Osteoblast (primary cell): ENCODE results near the gene YKT6. TPM values are rescaled to one million over a fixed set of nuclear protein-coding genes. Genes with fewer than 3 reads are reported as not detected.

ENCODE experiments used
- DNase-seq: peaks from one replicate; pipeline ENCODE4 v3.0.0; 2011; ENCODE audit warnings: low spot score, mixed read lengths; ENCODE audit not compliant: insufficient read length; ENCODE audit errors: missing footprints
- H2AFZ ChIP-seq: 2 replicates; pipeline ENCODE4 v1.6.0; 2011; ENCODE audit warnings: mild to moderate bottlenecking, low read length
- H3K27ac ChIP-seq: 2 replicates; pipeline ENCODE4 v1.5.1; 2011; ENCODE audit warnings: mild to moderate bottlenecking, low read depth, low read length, moderate library complexity
- H3K27me3 ChIP-seq: 2 replicates; pipeline ENCODE4 v1.6.0; 2012; ENCODE audit warnings: mild to moderate bottlenecking, control low read depth, inconsistent platforms, low read length, moderate library complexity; ENCODE audit not compliant: insufficient read depth
- H3K36me3 ChIP-seq: 2 replicates; pipeline ENCODE4 v1.5.1; 2011; ENCODE audit warnings: mild to moderate bottlenecking, low read length, control low read depth, moderate library complexity; ENCODE audit not compliant: insufficient read depth
- H3K4me1 ChIP-seq: 2 replicates; pipeline ENCODE4 v1.5.1; 2011; ENCODE audit warnings: mild to moderate bottlenecking, low read length, control low read depth, moderate library complexity; ENCODE audit not compliant: insufficient read depth
- H3K4me2 ChIP-seq: 2 replicates; pipeline ENCODE4 v1.6.0; 2011; ENCODE audit warnings: mild to moderate bottlenecking, low read length; ENCODE audit not compliant: insufficient read depth
- H3K4me3 ChIP-seq: fragments of 200-600 bp; sonication (generic); 3 replicates; pipeline ENCODE4 v1.5.1; 2012; ENCODE audit warnings: mild to moderate bottlenecking, low read length, inconsistent platforms; ENCODE audit not compliant: insufficient read depth
- H3K79me2 ChIP-seq: 2 replicates; pipeline ENCODE4 v1.6.0; 2012; ENCODE audit warnings: mild to moderate bottlenecking, low read length, control low read depth, inconsistent platforms; ENCODE audit not compliant: insufficient read depth
- H3K9me3 ChIP-seq: 2 replicates; pipeline ENCODE4 v1.5.1; 2011; ENCODE audit warnings: low read depth, low read length, control low read depth
- H4K20me1 ChIP-seq: 2 replicates; pipeline ENCODE4 v1.6.0; 2012; ENCODE audit warnings: mild to moderate bottlenecking, low read length, control low read depth; ENCODE audit not compliant: insufficient read depth
- total RNA-seq: library from RNA; depleted of rRNA; stranded (reverse); fragments of >200 nt; gene quantifications from 2 replicates; pipeline ENCODE4 v1.2.3, GENCODE V29; 2012
- TF ChIP-seq, protein P1 (sequence below): IDR thresholded peaks from 2 replicates; pipeline ENCODE4 v1.5.1; 2011; ENCODE audit warnings: mild to moderate bottlenecking, low read depth, low read length, moderate library complexity; ENCODE audit errors: extremely low read depth

YKT6 gene
- total RNA-seq, 1 donor, result 90.1 TPM

- Histone ChIP-seq H3K27me3 (no peaks in the 10 kb centered on the region), H3K4me3 (no peak overlapping the region), H3K36me3 (peaks cover 30% of the 10 kb centered on the region), H2AFZ (no peak overlapping the region), H3K9me3 (no peaks in the 10 kb centered on the region), H3K4me1 (no peaks in the 10 kb centered on the region), H3K27ac (no peak overlapping the region), H4K20me1 (peaks cover 8% of the 10 kb centered on the region), H3K4me2 (no peak overlapping the region), H3K79me2 (no peaks in the 10 kb centered on the region)
- peak; percentile 73 for DNase-seq
- TF ChIP-seq, protein P1, sequence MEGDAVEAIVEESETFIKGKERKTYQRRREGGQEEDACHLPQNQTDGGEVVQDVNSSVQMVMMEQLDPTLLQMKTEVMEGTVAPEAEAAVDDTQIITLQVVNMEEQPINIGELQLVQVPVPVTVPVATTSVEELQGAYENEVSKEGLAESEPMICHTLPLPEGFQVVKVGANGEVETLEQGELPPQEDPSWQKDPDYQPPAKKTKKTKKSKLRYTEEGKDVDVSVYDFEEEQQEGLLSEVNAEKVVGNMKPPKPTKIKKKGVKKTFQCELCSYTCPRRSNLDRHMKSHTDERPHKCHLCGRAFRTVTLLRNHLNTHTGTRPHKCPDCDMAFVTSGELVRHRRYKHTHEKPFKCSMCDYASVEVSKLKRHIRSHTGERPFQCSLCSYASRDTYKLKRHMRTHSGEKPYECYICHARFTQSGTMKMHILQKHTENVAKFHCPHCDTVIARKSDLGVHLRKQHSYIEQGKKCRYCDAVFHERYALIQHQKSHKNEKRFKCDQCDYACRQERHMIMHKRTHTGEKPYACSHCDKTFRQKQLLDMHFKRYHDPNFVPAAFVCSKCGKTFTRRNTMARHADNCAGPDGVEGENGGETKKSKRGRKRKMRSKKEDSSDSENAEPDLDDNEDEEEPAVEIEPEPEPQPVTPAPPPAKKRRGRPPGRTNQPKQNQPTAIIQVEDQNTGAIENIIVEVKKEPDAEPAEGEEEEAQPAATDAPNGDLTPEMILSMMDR, result no peak
Observed at GRCh38 chr7:44215531-44215930, 14.8 kb downstream of the YKT6 start.

- Histone ChIP-seq H2AFZ (no peak overlapping the region), H3K27ac (no peak overlapping the region), H3K27me3 (no peaks in the 10 kb centered on the region), H4K20me1 (peaks cover 8% of the 10 kb centered on the region), H3K36me3 (peaks cover 25% of the 10 kb centered on the region), H3K4me1 (no peaks in the 10 kb centered on the region), H3K4me2 (no peak overlapping the region), H3K9me3 (no peaks in the 10 kb centered on the region), H3K4me3 (no peak overlapping the region), H3K79me2 (no peaks in the 10 kb centered on the region)
- TF ChIP-seq, protein P1, result no peak
- DNase-seq, result peak; percentile 53
Observed at GRCh38 chr7:44216019-44216418, 15.2 kb downstream of the YKT6 start.

- Histone ChIP-seq H3K4me2 (no peak overlapping the region), H3K79me2 (no peaks in the 10 kb centered on the region), H3K9me3 (no peaks in the 10 kb centered on the region), H3K27ac (no peak overlapping the region), H3K36me3 (peaks cover 19% of the 10 kb centered on the region), H2AFZ (no peak overlapping the region), H3K27me3 (no peaks in the 10 kb centered on the region), H3K4me1 (no peaks in the 10 kb centered on the region), H3K4me3 (no peak overlapping the region), H4K20me1 (peaks cover 8% of the 10 kb centered on the region)
- TF ChIP-seq, protein P1, result no peak
- peak; percentile 79 for DNase-seq
Observed at GRCh38 chr7:44216521-44217222, 15.9 kb downstream of the YKT6 start.

- Histone ChIP-seq H3K36me3 (peaks cover 16% of the 10 kb centered on the region), H3K4me2 (no peak overlapping the region), H3K9me3 (no peaks in the 10 kb centered on the region), H4K20me1 (peaks cover 8% of the 10 kb centered on the region), H2AFZ (no peak overlapping the region), H3K27ac (no peak overlapping the region), H3K4me3 (no peak overlapping the region), H3K79me2 (no peaks in the 10 kb centered on the region), H3K27me3 (no peaks in the 10 kb centered on the region), H3K4me1 (no peaks in the 10 kb centered on the region)
- no peak for DNase-seq
- TF ChIP-seq, protein P1, result no peak
Observed at GRCh38 chr7:44217223-44217714, 16.5 kb downstream of the YKT6 start.
